GM23338 (cell line): Measurements from ENCODE around the gene TRAPPC10. TPM values are rescaled to one million over a fixed set of nuclear protein-coding genes. Genes with fewer than 3 reads are reported as not detected.

Source experiments
- ATAC-seq: fragments of 200-7000 bp; cut with Tn5 transposase; 3 replicates; pipeline ENCODE4 v1.9.1; 2020
- DNase-seq: peaks from one replicate; pipeline ENCODE4 v3.0.0-alpha.2; 2015; ENCODE audit warnings: low spot score
- H2AFZ ChIP-seq: fragments of 200-600 bp; sonication (generic); 2 replicates; pipeline ENCODE4 v1.8.0; 2016; ENCODE audit warnings: antibody characterized with exemption, mild to moderate bottlenecking, moderate library complexity
- H3F3A ChIP-seq: fragments of 200-600 bp; sonication (generic); replicated peaks from 2 replicates; pipeline ENCODE4 v1.8.0; 2017; ENCODE audit warnings: antibody characterized with exemption, mixed run types, low read depth
- H3K27ac ChIP-seq: fragments of 200-600 bp; sonication (generic); 2 replicates; pipeline ENCODE4 v1.6.1; 2016; ENCODE audit warnings: low read depth
- H3K27me3 ChIP-seq: fragments of 200-600 bp; sonication (generic); 2 replicates; pipeline ENCODE4 v1.8.0; 2016; ENCODE audit warnings: mild to moderate bottlenecking, mixed run types, moderate library complexity; ENCODE audit not compliant: insufficient read depth
- H3K36me3 ChIP-seq: fragments of 200-600 bp; sonication (generic); 2 replicates; pipeline ENCODE4 v1.8.0; 2016; ENCODE audit warnings: mild to moderate bottlenecking; ENCODE audit not compliant: insufficient read depth
- H3K4me1 ChIP-seq: fragments of 200-600 bp; sonication (generic); 2 replicates; pipeline ENCODE4 v1.8.0; 2016; ENCODE audit warnings: mild to moderate bottlenecking, moderate library complexity; ENCODE audit not compliant: insufficient read depth
- H3K4me2 ChIP-seq: fragments of 200-600 bp; sonication (generic); 2 replicates; pipeline ENCODE4 v1.7.1; 2017; ENCODE audit warnings: mixed run types
- H3K4me3 ChIP-seq: fragments of 200-600 bp; sonication (generic); 2 replicates; pipeline ENCODE4 v1.6.1; 2016; ENCODE audit warnings: mixed run types
- H3K79me2 ChIP-seq: fragments of 200-600 bp; sonication (generic); replicated peaks from 2 replicates; pipeline ENCODE4 v1.8.0; 2017; ENCODE audit warnings: mild to moderate bottlenecking; ENCODE audit not compliant: insufficient read depth
- H3K9me2 ChIP-seq: fragments of 200-600 bp; sonication (generic); 2 replicates; pipeline ENCODE4 v1.8.0; 2017; ENCODE audit not compliant: insufficient read depth
- H4K20me1 ChIP-seq: fragments of 200-600 bp; sonication (generic); replicated peaks from 2 replicates; pipeline ENCODE4 v1.8.0; 2017; ENCODE audit warnings: mild to moderate bottlenecking; ENCODE audit not compliant: insufficient read depth
- H3K27ac Mint-ChIP-seq: 2 replicates; pipeline ENCODE4 v1.8.0; 2020; ENCODE audit warnings: inconsistent platforms, mild to moderate bottlenecking, moderate library complexity, mixed read lengths
- H3K27me3 Mint-ChIP-seq: 3 replicates; pipeline ENCODE4 v1.8.0; 2022; ENCODE audit warnings: low read depth, mild to moderate bottlenecking, moderate library complexity, mixed read lengths, inconsistent platforms; ENCODE audit not compliant: insufficient read depth, poor library complexity
- H3K36me3 Mint-ChIP-seq: 3 replicates; pipeline ENCODE4 v1.8.0; 2021; ENCODE audit warnings: low read depth, mild to moderate bottlenecking, inconsistent platforms, moderate library complexity, mixed read lengths
- H3K4me1 Mint-ChIP-seq: 3 replicates; pipeline ENCODE4 v1.8.0; 2020; ENCODE audit warnings: mild to moderate bottlenecking, inconsistent platforms, mixed read lengths
- H3K4me3 Mint-ChIP-seq: 3 replicates; pipeline ENCODE4 v1.8.0; 2021; ENCODE audit warnings: moderate library complexity, mild to moderate bottlenecking, inconsistent platforms, mixed read lengths
- H3K9me3 Mint-ChIP-seq: 3 replicates; pipeline ENCODE4 v1.8.0; 2020; ENCODE audit warnings: moderate library complexity, mild to moderate bottlenecking, inconsistent platforms, mixed read lengths
- CTCF ChIP-seq, 2 experiments: fragments of 200-600 bp in 1 of 2; sonication (generic) in 1 of 2; conservative IDR thresholded peaks; 2 replicates each; pipeline versions ENCODE4 v1.5.1 to v1.6.1; 2016 to 2017; ENCODE audit warnings: antibody characterized with exemption in 2 of 2, low read depth in 2 of 2, mild to moderate bottlenecking in 2 of 2, moderate library complexity in 1 of 2
- ETS1 ChIP-seq: IDR thresholded peaks from 2 replicates; pipeline ENCODE4 v1.6.1; 2016; ENCODE audit warnings: antibody characterized with exemption
- EZH2 ChIP-seq: fragments of 200-600 bp; sonication (generic); IDR thresholded peaks from one replicate; pipeline ENCODE4 v1.8.0; 2017; ENCODE audit warnings: antibody characterized with exemption, mild to moderate bottlenecking, low read depth; ENCODE audit not compliant: unreplicated experiment
- NANOG ChIP-seq: IDR thresholded peaks from 2 replicates; pipeline ENCODE4 v1.6.1; 2016; ENCODE audit warnings: antibody characterized with exemption, borderline replicate concordance
- REST ChIP-seq: IDR thresholded peaks from one replicate; pipeline ENCODE4 v1.6.1; 2018; ENCODE audit warnings: antibody characterized with exemption; ENCODE audit not compliant: unreplicated experiment
- ZNF462 ChIP-seq: fragments of 250-450 bp; sonication (Bioruptor Pico); IDR thresholded peaks from 2 replicates; pipeline ENCODE4 v1.5.0; 2020; ENCODE audit warnings: mild to moderate bottlenecking, moderate library complexity
- polyA plus RNA-seq: library from polyadenylated mRNA; unstranded; fragments of >200 nt; fragmentation: Nextera tagmentation; extraction: Ambion mirVana; gene quantifications from 2 replicates; pipeline ENCODE4 v1.2.1, GENCODE V29; 2016
- total RNA-seq: library from RNA; depleted of rRNA; stranded (reverse); fragments of >200 nt; shearing (Covaris generic); gene quantifications from 2 replicates; pipeline ENCODE4 v1.2.3, GENCODE V29; 2014

TRAPPC10 gene
- total and polyA plus RNA-seq, 2 experiments from 2014 or later, result 14.0 to 27.1 TPM

GRCh38 chr21:43989401-43989800 is 22.7 kb upstream of the TRAPPC10 start (continued):
- TF ChIP-seq CTCF (conservative IDR thresholded peaks at IDR 0.05; ENCODE audit: low read depth in 2 of 2), result no peak
- no peak for TF ChIP-seq NANOG

- Histone ChIP-seq H3K27ac (no peak overlapping the region), H3K4me2 (no peak overlapping the region), H3K9me2 (no peaks in the 10 kb centered on the region), H3K4me1 (no peaks in the 10 kb centered on the region; the same call in 1 of the 2 replicates), H3K27me3 (no peaks in the 10 kb centered on the region), H3F3A (no peaks in the 10 kb centered on the region), H2AFZ (no peak overlapping the region), H4K20me1 (no peaks in the 10 kb centered on the region), H3K4me3 (no peak overlapping the region), H3K79me2 (no peaks in the 10 kb centered on the region), H3K36me3 (no peaks in the 10 kb centered on the region)
- Mint-ChIP-seq H3K9me3 (no peaks in the 10 kb centered on the region), H3K4me3 (no peak overlapping the region), H3K4me1 (peaks cover 2% of the 10 kb centered on the region; the same call in 2 of the 3 replicates), H3K36me3 (no peaks in the 10 kb centered on the region), H3K27me3 (peaks cover 1% of the 10 kb centered on the region), H3K27ac (no peak overlapping the region)
- TF ChIP-seq EZH2 (no peak), ETS1 (no peak), REST (no peak), ZNF462 (no peak)
- no peak for ATAC-seq
- no peak for DNase-seq
Observed at GRCh38 chr21:43991447-43991991, 20.6 kb upstream of the TRAPPC10 start.
